ENCODE data around the gene NOVA1. TPM values are rescaled to one million over a fixed set of nuclear protein-coding genes. Genes with fewer than 3 reads are reported as not detected.

NOVA1 gene
- total RNA-seq, 1 experiment from 2014 or later = not detected

DNA sequence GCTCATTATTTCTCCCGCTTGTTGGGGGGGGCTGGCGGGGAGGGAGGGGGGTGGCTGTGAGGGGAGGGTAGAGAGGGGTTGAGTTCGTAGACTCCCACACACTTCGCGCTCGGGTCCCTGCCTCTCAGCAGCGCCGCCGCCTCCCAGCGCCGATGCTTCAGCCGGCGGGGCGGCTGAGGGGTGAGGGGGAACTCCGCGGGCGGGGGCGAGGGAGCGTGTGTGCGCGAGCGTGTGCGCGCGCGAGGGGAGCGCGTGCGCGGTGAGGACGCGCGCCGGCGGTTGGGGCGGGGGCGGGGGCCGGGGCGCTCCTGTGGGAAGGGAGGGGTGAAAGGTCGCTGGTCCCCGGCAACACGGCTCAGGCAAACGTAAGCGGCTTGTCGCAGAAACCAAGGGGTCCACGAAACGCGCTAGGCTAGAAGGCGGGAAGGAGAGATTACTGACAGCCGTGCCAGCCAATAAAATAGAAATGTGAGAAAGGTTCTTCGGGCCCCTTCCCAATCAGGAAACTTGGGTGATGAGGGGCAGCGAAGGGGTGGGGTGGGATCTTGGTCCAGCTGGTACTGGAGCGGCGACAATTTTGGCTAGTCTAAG lies 343 bp upstream of the NOVA1 start:
- H3K4me2 ChIP-seq (ENCODE audit: low read length) = no peak overlapping the region
- H4K20me1 ChIP-seq (ENCODE audit: insufficient read depth) = no peaks in the 10 kb centered on the region
- H3K9ac ChIP-seq (ENCODE audit: low read length) = no peak overlapping the region
- no peak for TF ChIP-seq RAD21 (IDR thresholded peaks at IDR 0.05; ENCODE audit: low read depth)
- TF ChIP-seq, protein P1, sequence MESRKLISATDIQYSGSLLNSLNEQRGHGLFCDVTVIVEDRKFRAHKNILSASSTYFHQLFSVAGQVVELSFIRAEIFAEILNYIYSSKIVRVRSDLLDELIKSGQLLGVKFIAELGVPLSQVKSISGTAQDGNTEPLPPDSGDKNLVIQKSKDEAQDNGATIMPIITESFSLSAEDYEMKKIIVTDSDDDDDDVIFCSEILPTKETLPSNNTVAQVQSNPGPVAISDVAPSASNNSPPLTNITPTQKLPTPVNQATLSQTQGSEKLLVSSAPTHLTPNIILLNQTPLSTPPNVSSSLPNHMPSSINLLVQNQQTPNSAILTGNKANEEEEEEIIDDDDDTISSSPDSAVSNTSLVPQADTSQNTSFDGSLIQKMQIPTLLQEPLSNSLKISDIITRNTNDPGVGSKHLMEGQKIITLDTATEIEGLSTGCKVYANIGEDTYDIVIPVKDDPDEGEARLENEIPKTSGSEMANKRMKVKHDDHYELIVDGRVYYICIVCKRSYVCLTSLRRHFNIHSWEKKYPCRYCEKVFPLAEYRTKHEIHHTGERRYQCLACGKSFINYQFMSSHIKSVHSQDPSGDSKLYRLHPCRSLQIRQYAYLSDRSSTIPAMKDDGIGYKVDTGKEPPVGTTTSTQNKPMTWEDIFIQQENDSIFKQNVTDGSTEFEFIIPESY (IDR thresholded peaks at IDR 0.05; ENCODE audit: extremely low read depth, insufficient replicate concordance, low read length) = no peak
- TF ChIP-seq ZFX (IDR thresholded peaks at IDR 0.05) = no peak
- TF ChIP-seq JUND (IDR thresholded peaks at IDR 0.05) = no peak
- no peak for TF ChIP-seq SIN3A (IDR thresholded peaks at IDR 0.05; ENCODE audit: low read depth)
- no peak for TF ChIP-seq EZH2phosphoT487 (IDR thresholded peaks at IDR 0.05; ENCODE audit: borderline replicate concordance)
- no peak for TF ChIP-seq POLR2A (IDR thresholded peaks at IDR 0.05; ENCODE audit: borderline replicate concordance, extremely low read depth, insufficient read depth, insufficient read length)
- TF ChIP-seq ELF1 (IDR thresholded peaks at IDR 0.05; ENCODE audit: borderline replicate concordance, low read depth) = no peak
- TF ChIP-seq CBX3 (IDR thresholded peaks at IDR 0.05; ENCODE audit: low read depth) = no peak
- TF ChIP-seq FOSL1 (IDR thresholded peaks at IDR 0.05; ENCODE audit: low read depth) = no peak
- TF ChIP-seq CEBPB (IDR thresholded peaks at IDR 0.05; ENCODE audit: low read depth) = no peak
- TF ChIP-seq, protein P2, sequence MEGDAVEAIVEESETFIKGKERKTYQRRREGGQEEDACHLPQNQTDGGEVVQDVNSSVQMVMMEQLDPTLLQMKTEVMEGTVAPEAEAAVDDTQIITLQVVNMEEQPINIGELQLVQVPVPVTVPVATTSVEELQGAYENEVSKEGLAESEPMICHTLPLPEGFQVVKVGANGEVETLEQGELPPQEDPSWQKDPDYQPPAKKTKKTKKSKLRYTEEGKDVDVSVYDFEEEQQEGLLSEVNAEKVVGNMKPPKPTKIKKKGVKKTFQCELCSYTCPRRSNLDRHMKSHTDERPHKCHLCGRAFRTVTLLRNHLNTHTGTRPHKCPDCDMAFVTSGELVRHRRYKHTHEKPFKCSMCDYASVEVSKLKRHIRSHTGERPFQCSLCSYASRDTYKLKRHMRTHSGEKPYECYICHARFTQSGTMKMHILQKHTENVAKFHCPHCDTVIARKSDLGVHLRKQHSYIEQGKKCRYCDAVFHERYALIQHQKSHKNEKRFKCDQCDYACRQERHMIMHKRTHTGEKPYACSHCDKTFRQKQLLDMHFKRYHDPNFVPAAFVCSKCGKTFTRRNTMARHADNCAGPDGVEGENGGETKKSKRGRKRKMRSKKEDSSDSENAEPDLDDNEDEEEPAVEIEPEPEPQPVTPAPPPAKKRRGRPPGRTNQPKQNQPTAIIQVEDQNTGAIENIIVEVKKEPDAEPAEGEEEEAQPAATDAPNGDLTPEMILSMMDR (IDR thresholded peaks at IDR 0.05 in 2 of 3, conservative IDR thresholded peaks at IDR 0.05 in 1 of 3; ENCODE audit: borderline replicate concordance in 1 of 3, insufficient read depth in 1 of 3, low read depth in 2 of 3, low read length in 2 of 3) = no peak
- TF ChIP-seq EZH2 (IDR thresholded peaks at IDR 0.05) = no peak
- TF ChIP-seq, protein P3, sequence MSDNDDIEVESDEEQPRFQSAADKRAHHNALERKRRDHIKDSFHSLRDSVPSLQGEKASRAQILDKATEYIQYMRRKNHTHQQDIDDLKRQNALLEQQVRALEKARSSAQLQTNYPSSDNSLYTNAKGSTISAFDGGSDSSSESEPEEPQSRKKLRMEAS (IDR thresholded peaks at IDR 0.05) = no peak
- no peak for TF ChIP-seq POLR2AphosphoS5 (IDR thresholded peaks at IDR 0.05; ENCODE audit: low read depth, low read length)
- peaks cover 0 to 34% of the 10 kb centered on the region in 2 experiments; a peak in 2 of 4 replicates for H3K9me3 ChIP-seq (ENCODE audit: control insufficient read depth in 1 of 2, insufficient read depth in 1 of 2, low read depth in 1 of 2, low read length in 2 of 2)
- no peaks in the 10 kb centered on the region for H3K27me3 ChIP-seq (ENCODE audit: insufficient read depth, low read length)
- H3K4me1 ChIP-seq (ENCODE audit: control insufficient read depth in 1 of 2, insufficient read depth in 2 of 2, low read length in 2 of 2) = no peaks in the 10 kb centered on the region
- ChIA-PET POLR2A (no interaction called here), RAD21 (ENCODE audit: low non-redundant PET in 1 of 2, low total read pairs in 2 of 2, uncharacterized antibody in 2 of 2, unreplicated experiment in 2 of 2) (no interaction called here), CTCF (no interaction called here)
- no peak overlapping the region for H2AFZ ChIP-seq (ENCODE audit: low read depth, low read length, poor library complexity, severe bottlenecking)
- no peak for ATAC-seq
- no peaks in the 10 kb centered on the region for H3K9me2 ChIP-seq (ENCODE audit: insufficient read depth)
- intact Hi-C loops (cut with micrococcal nuclease) = no loop called here
- H3K4me3 ChIP-seq (replicated peaks in 1 of 2; ENCODE audit: low read depth in 1 of 2, low read length in 2 of 2) = no peak overlapping the region
- H3K36me3 ChIP-seq (ENCODE audit: control insufficient read depth in 1 of 2, insufficient read depth in 2 of 2, low read length in 2 of 2) = no peaks in the 10 kb centered on the region
- BruUV-seq (replicated peaks) = no TSS peak
- H3K79me2 ChIP-seq (ENCODE audit: insufficient read depth, low read length) = no peaks in the 10 kb centered on the region
- H3K27ac ChIP-seq (ENCODE audit: low read depth, low read length) = no peak overlapping the region
- no peak for DNase-seq (ENCODE audit: low read depth, low spot score)

Data from HCT116 (cell line).